Measurements from ENCODE around the gene MYO3B. TPM values are rescaled to one million over a fixed set of nuclear protein-coding genes. Genes with fewer than 3 reads are reported as not detected.

Gene MYO3B
- total and polyA plus RNA-seq, 4 experiments from 2014 or later: not detected

DNA sequence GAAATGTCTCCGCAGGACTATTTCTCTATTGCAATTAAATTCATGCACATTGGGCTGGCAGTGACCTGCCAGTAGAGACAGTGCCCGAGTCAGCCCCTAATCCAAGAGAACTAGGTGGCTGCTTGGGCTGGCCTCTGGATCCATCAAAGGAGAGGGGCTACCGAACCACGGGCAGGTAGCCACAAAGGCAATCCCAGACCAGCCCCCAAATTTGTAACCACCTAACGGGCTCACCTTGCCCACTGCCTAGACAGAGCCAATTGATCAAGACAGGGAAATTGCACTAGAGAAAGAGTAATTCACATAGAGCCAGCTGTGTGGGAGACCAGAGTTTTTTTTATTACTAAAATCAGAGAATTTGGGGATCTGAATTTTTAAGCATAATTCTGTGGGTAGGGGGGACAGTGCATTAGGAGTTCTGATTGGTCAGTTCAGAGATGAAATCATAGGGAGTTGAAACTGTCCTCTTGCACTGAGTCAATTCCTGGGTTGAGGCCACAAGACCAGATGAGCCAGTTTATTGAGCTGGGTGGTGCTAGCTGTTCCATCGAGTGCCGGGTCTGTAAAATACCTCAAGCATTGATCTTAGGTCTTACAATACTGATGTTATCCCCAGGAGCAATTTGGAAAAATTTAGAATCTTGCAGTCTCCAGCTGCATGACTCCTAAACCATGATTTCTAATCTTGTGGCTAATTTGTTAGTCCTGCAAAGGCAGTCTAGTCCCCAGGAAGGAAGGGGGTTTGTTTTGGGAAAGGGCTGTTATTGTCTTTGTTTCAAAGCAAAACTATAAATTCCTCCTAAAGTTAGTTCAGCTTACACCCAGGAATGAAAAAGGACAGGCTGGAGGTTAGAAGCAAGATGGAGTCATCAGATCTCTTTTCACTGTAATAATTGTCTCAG, 276.8 kb downstream of the MYO3B start:
- no peaks in the 10 kb centered on the region for H3K4me1 Mint-ChIP-seq

DNA sequence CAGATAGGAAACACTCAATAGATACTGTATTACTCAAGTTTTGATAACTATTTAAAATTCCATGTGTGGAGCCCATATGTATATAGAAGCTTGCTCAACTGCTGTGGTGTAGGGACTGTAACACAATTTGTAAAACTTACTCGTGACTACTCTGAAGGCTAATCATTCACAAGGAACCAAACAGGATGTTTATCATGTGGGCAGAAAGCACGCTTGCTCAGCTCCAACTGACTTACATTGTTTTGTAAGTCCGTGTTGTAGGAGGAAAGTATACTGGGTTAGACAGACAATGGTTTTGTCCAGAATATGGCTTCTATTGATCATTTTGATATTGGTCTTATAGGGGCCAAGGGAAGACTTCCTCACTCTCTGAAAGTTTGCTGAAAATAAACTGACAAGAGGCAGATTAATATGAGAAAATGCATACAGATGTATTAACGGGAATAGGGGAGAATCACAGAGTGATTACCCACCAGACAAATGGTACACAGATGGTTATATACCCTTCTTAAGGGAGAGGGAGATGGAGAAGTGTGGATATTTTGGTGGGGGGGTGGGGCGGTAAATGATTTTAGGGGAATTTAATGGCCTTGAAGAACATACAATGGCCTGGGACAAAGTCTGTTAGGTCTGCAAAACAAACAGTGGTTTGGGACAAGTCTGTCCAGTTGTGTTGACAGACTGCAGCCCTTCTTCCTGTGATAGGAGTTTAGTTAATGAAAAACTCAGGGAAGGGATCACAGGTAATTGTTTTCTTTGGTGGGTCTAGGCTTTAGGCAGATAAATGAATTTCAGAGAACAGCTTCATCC, 277.9 kb downstream of the MYO3B start:
- intact Hi-C loops (cut with micrococcal nuclease): no loop called here
- H3K4me1 ChIP-seq (ENCODE audit: insufficient read depth, low read length): no peaks in the 10 kb centered on the region
- H3K27ac Mint-ChIP-seq: no peak overlapping the region
- H3K27me3 Mint-ChIP-seq: no peaks in the 10 kb centered on the region
- no peak overlapping the region for H3K27ac ChIP-seq (ENCODE audit: low read depth, low read length)
- no peaks in the 10 kb centered on the region for H3K27me3 ChIP-seq (ENCODE audit: insufficient read depth, low read length)
- no peaks in the 10 kb centered on the region for H3K36me3 Mint-ChIP-seq
- no peak for DNase-seq
- no peaks in the 10 kb centered on the region for H3K4me1 Mint-ChIP-seq
- no peak overlapping the region for H3K4me3 Mint-ChIP-seq
- H3K9me3 Mint-ChIP-seq: peaks cover 0 to 2% (median 0%) of the 10 kb centered on the region in 8 donors
- ChIA-PET CTCF (ENCODE audit: partially characterized antibody) (no interaction called here), POLR2A (ENCODE audit: partially characterized antibody) (no interaction called here)
- H3K36me3 ChIP-seq (ENCODE audit: insufficient read depth, low read length): no peaks in the 10 kb centered on the region
- H3K9me3 ChIP-seq (ENCODE audit: control insufficient read depth in 1 of 2, low read length in 2 of 2): no peaks in the 10 kb centered on the region
- H3K4me3 ChIP-seq (ENCODE audit: low read length in 2 of 2): no peak overlapping the region

More for the DNA sequence above, 276.8 kb downstream of the MYO3B start:
- H3K36me3 Mint-ChIP-seq: no peaks in the 10 kb centered on the region
- Histone ChIP-seq H3K27me3 (ENCODE audit: insufficient read depth, low read length) (no peaks in the 10 kb centered on the region), H3K4me3 (ENCODE audit: low read length in 2 of 2) (no peak overlapping the region), H3K4me1 (ENCODE audit: insufficient read depth, low read length) (no peaks in the 10 kb centered on the region), H3K27ac (ENCODE audit: low read depth, low read length) (no peak overlapping the region), H3K36me3 (ENCODE audit: insufficient read depth, low read length) (no peaks in the 10 kb centered on the region), H3K9me3 (ENCODE audit: control insufficient read depth in 1 of 2, low read length in 2 of 2) (no peaks in the 10 kb centered on the region)
- CTCF ChIA-PET (ENCODE audit: partially characterized antibody): no interaction called here
- intact Hi-C loops (cut with micrococcal nuclease): no loop called here
- H3K4me3 Mint-ChIP-seq: no peak overlapping the region
- DNase-seq: no peak
- no peaks in the 10 kb centered on the region for H3K27me3 Mint-ChIP-seq
- H3K9me3 Mint-ChIP-seq: peaks cover 0 to 4% (median 0%) of the 10 kb centered on the region in 8 donors
- POLR2A ChIA-PET (ENCODE audit: partially characterized antibody): no interaction called here
- no peak overlapping the region for H3K27ac Mint-ChIP-seq

DNA sequence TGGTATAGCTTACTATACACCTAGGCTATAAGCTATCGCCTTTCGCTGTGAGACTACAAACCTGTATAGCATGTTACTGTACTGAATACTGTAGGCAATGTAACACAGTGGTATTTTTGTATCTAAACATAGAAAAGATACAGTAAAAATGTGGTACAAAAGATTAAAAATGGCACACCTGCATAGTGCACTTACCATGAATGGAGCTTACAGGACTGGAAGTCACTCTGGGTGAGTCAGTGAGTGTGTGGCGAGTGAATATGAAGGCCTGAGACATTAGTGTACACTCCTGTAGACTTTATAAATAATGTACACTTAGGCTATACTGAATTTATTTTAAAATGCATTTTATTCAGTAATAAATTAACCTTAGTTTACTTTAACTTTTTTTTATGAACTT, 279.0 kb downstream of the MYO3B start:
- H3K4me3 ChIP-seq (ENCODE audit: low read length in 2 of 2): no peak overlapping the region
- POLR2A ChIA-PET (ENCODE audit: partially characterized antibody): no interaction called here
- intact Hi-C loops (cut with micrococcal nuclease): no loop called here
- Mint-ChIP-seq H3K4me3 (no peak overlapping the region), H3K27me3 (no peaks in the 10 kb centered on the region), H3K4me1 (no peaks in the 10 kb centered on the region), H3K36me3 (no peaks in the 10 kb centered on the region), H3K27ac (no peak overlapping the region), H3K9me3 (peaks cover 0 to 2% (median 0%) of the 10 kb centered on the region in 8 donors)
- no peaks in the 10 kb centered on the region for H3K4me1 ChIP-seq (ENCODE audit: insufficient read depth, low read length)
- CTCF ChIA-PET (ENCODE audit: partially characterized antibody): no interaction called here
- no peaks in the 10 kb centered on the region for H3K36me3 ChIP-seq (ENCODE audit: insufficient read depth, low read length)
- no peaks in the 10 kb centered on the region for H3K27me3 ChIP-seq (ENCODE audit: insufficient read depth, low read length)
- DNase-seq: no peak
- no peaks in the 10 kb centered on the region for H3K9me3 ChIP-seq (ENCODE audit: control insufficient read depth in 1 of 2, low read length in 2 of 2)
- no peak overlapping the region for H3K27ac ChIP-seq (ENCODE audit: low read depth, low read length)

DNA sequence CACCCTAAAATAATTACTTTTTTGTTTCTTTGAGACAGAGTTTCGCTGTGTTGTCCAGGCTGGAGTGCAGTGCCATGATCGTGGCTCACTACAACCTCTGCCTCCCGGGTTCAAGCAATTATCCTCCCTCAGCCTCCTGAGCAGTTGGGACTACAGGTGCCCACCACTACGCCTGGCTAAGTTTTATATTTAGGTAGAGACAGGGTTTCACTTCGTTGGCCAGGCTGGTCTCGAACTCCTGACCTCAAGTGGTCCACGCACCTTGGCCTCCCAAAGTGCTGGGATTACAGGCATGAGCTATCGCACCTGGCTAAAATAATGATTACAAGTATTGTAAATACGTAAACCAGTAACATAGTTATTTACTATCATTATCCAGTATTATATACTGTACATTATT, 279.8 kb downstream of the MYO3B start:
- ChIA-PET POLR2A (ENCODE audit: partially characterized antibody) (no interaction called here), CTCF (ENCODE audit: partially characterized antibody) (no interaction called here)
- intact Hi-C loops (cut with micrococcal nuclease): no loop called here
- Mint-ChIP-seq H3K4me1 (no peaks in the 10 kb centered on the region), H3K27ac (no peak overlapping the region), H3K4me3 (no peak overlapping the region), H3K36me3 (no peaks in the 10 kb centered on the region), H3K9me3 (peaks cover 0 to 2% (median 0%) of the 10 kb centered on the region in 8 donors), H3K27me3 (no peaks in the 10 kb centered on the region)
- DNase-seq: no peak
- H3K9me3 ChIP-seq (ENCODE audit: control insufficient read depth in 1 of 2, low read length in 2 of 2): no peaks in the 10 kb centered on the region
- no peak overlapping the region for H3K4me3 ChIP-seq (ENCODE audit: low read length in 2 of 2)
- H3K27me3 ChIP-seq (ENCODE audit: insufficient read depth, low read length): no peaks in the 10 kb centered on the region
- H3K36me3 ChIP-seq (ENCODE audit: insufficient read depth, low read length): no peaks in the 10 kb centered on the region
- no peak overlapping the region for H3K27ac ChIP-seq (ENCODE audit: low read depth, low read length)
- H3K4me1 ChIP-seq (ENCODE audit: insufficient read depth, low read length): no peaks in the 10 kb centered on the region

DNA sequence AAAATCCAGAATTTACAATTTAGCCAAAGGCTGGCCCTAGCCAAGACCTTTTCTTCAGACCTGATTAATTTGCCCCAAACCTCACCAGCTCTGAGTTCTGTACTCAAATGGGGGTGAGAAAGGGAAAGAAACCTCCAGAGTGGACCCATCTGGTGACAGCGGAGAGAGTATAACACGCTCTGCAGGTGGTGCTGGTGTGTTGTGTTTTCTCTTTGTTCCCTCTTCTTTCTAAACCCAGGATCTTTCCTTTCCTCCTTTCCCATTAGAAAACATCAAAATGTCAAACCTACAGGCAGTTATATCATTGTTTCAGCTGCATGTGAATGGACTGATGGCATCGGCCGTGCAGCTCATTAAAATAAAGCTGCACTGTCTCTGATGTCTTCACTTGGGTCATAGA, 283.9 kb downstream of the MYO3B start:
- Histone ChIP-seq H3K27ac (ENCODE audit: low read depth, low read length) (no peak overlapping the region), H3K27me3 (ENCODE audit: insufficient read depth, low read length) (no peaks in the 10 kb centered on the region), H3K36me3 (ENCODE audit: insufficient read depth, low read length) (no peaks in the 10 kb centered on the region), H3K4me3 (ENCODE audit: low read length in 2 of 2) (no peak overlapping the region), H3K4me1 (ENCODE audit: insufficient read depth, low read length) (no peaks in the 10 kb centered on the region), H3K9me3 (ENCODE audit: control insufficient read depth in 1 of 2, low read length in 2 of 2) (no peaks in the 10 kb centered on the region)
- no peak for DNase-seq
- intact Hi-C loops (cut with micrococcal nuclease): no loop called here
- H3K36me3 Mint-ChIP-seq: no peaks in the 10 kb centered on the region
- peaks cover 0 to 1% of the 10 kb centered on the region in 2 donors for H3K27me3 Mint-ChIP-seq
- H3K27ac Mint-ChIP-seq: no peak overlapping the region
- POLR2A ChIA-PET (ENCODE audit: partially characterized antibody): no interaction called here
- H3K4me3 Mint-ChIP-seq: no peak overlapping the region
- no peaks in the 10 kb centered on the region for H3K4me1 Mint-ChIP-seq
- CTCF ChIA-PET (ENCODE audit: partially characterized antibody): interaction anchor here (1.2 to 1.3 kb wide), 2 partner anchors 9 to 351 kb away, joined by 3 read pairs; no protein-coding TSS in a partner anchor
- H3K9me3 Mint-ChIP-seq: no peaks in the 10 kb centered on the region

DNA sequence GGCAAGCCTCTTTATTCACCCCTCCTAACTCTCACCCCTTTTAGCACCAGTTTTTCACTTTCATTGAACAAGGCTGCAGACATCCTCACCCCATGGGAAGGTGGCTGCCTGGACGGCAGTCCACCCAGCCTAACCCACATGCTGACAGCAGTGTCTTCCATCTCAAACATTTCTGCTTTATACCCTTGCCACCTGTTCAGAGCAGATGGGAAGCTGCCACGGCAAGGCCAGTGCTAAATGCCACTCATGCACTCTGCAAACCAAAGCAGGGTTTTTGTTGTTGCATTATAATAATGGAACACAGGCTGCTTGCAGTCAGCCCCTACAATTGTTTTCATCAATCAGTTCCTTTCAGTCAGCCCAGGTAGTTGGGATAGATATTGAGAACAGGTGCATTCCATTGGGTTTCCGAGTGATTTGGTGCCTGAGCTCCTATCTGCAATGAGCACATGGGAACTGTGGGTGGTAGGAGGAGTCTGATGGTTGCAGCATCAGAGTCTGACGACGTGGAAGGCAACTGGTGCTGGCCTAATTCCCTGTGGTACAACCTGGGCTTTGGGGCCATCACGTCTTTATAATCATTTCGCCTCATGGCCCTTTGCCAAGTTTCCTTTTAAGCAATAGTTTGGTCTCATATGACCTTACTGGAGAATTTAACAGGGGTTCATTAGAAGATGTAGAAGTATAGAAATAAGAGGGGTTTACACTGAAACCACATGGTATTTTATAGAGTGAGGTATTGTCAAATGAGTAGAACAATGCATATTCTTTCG, 284.7 kb downstream of the MYO3B start:
- peak overlapping the region in 1 of 7 donors; percentile 40 for H3K27ac Mint-ChIP-seq
- Histone ChIP-seq H3K36me3 (ENCODE audit: insufficient read depth, low read length) (no peaks in the 10 kb centered on the region), H3K9me3 (ENCODE audit: control insufficient read depth in 1 of 2, low read length in 2 of 2) (no peaks in the 10 kb centered on the region), H3K4me3 (ENCODE audit: low read length in 2 of 2) (no peak overlapping the region), H3K27ac (ENCODE audit: low read depth, low read length) (no peak overlapping the region), H3K4me1 (ENCODE audit: insufficient read depth, low read length) (no peaks in the 10 kb centered on the region), H3K27me3 (ENCODE audit: insufficient read depth, low read length) (no peaks in the 10 kb centered on the region)
- no peak for DNase-seq
- intact Hi-C loops (cut with micrococcal nuclease): no loop called here
- no peak overlapping the region for H3K4me3 Mint-ChIP-seq
- ChIA-PET POLR2A (ENCODE audit: partially characterized antibody) (no interaction called here), CTCF (ENCODE audit: partially characterized antibody) (interaction anchor here (1.2 to 1.3 kb wide), 2 partner anchors 9 to 350 kb away, joined by 3 read pairs; no protein-coding TSS in a partner anchor)
- H3K27me3 Mint-ChIP-seq: peaks cover 0 to 1% of the 10 kb centered on the region in 2 donors
- no peaks in the 10 kb centered on the region for H3K4me1 Mint-ChIP-seq
- H3K9me3 Mint-ChIP-seq: no peaks in the 10 kb centered on the region
- H3K36me3 Mint-ChIP-seq: no peaks in the 10 kb centered on the region

DNA sequence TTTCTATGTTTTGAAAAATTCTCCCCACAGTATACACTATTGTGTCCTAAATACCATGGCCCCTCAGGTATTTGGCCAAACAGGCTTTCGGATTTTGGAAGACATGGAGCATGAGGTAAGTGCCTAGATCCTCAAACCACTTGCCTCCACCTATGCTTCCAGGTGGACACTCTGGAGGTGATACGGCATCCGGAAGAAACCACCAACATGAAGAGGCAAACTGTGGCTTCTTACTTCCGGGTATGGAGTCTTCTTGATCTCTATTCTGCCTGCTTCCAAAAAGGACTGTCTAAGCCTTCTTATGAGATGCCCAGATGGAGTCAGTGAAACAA, 285.2 kb downstream of the MYO3B start:
- ChIA-PET POLR2A (ENCODE audit: partially characterized antibody) (no interaction called here), CTCF (ENCODE audit: partially characterized antibody) (interaction anchor here (1.2 to 1.3 kb wide), 2 partner anchors 10 to 349 kb away, joined by 3 read pairs; no protein-coding TSS in a partner anchor)
- H3K4me1 Mint-ChIP-seq: no peaks in the 10 kb centered on the region
- no peaks in the 10 kb centered on the region for H3K27me3 ChIP-seq (ENCODE audit: insufficient read depth, low read length)
- no peaks in the 10 kb centered on the region for H3K36me3 Mint-ChIP-seq
- no peak overlapping the region for H3K27ac ChIP-seq (ENCODE audit: low read depth, low read length)
- H3K4me3 ChIP-seq (ENCODE audit: low read length in 2 of 2): no peak overlapping the region
- intact Hi-C loops (cut with micrococcal nuclease): no loop called here
- H3K27me3 Mint-ChIP-seq: peaks cover 0 to 1% of the 10 kb centered on the region in 2 donors
- DNase-seq: no peak
- H3K9me3 Mint-ChIP-seq: no peaks in the 10 kb centered on the region
- no peak overlapping the region for H3K27ac Mint-ChIP-seq
- H3K36me3 ChIP-seq (ENCODE audit: insufficient read depth, low read length): no peaks in the 10 kb centered on the region
- no peaks in the 10 kb centered on the region for H3K4me1 ChIP-seq (ENCODE audit: insufficient read depth, low read length)
- H3K9me3 ChIP-seq (ENCODE audit: control insufficient read depth in 1 of 2, low read length in 2 of 2): no peaks in the 10 kb centered on the region
- no peak overlapping the region for H3K4me3 Mint-ChIP-seq

Data from CD4-positive, alpha-beta memory T cell (primary cell).